ENCODE measurements around the gene PMM1. TPM values are rescaled to one million over a fixed set of nuclear protein-coding genes. Genes with fewer than 3 reads are reported as not detected.

The PMM1 gene
- polyA plus RNA-seq, 1 donor (not counting 4 experiments of a cell fraction or from before 2014, with no cell fraction given) = 39.6 TPM

DNA sequence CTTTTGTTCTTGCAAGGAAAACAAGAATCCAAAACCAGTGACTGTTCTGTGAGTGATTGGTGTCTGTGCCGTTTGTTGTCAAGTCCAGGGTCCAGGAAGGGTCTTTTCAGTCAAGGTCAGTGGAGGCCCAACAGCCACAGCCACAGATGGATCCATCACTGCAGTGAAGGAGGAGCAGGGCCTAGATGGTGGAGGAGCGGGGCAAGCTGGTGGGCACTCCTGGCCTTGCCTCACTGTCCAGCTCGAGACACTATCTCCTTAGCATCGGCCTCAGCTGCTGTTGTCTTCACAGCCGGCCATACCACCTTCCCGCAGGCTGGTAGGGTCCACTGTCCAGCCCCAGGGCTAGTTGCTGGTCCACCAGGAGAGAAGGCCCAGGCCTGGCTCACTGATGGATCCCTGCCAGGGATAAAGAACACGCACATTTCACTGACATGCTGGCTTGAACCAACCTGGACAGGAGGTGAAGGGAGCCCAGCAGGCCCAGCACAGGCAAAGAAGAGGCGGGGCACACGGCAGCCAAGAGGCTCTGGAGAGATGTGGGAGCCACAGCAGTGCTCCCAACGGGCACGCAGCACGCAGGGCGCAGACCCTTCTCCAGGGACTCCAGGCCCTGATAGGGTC lies 60.6 kb downstream of the PMM1 start:
- dilution Hi-C loops (cut with MboI; ENCODE audit: extremely low pct_ligation_motif_present, low sequenced_read_pairs) = no loop called here
- Histone ChIP-seq H3K79me2 (ENCODE audit: control insufficient read depth, insufficient read depth, low read length) (peaks cover 24% of the 10 kb centered on the region), H3K4me3 (ENCODE audit: control insufficient read depth in 2 of 3, extremely low read depth in 1 of 3, insufficient read depth in 2 of 3, low read depth in 1 of 3, low read length in 3 of 3) (no peak overlapping the region), H3K36me3 (ENCODE audit: control insufficient read depth in 2 of 2, extremely low read depth in 1 of 2, insufficient read depth in 2 of 2, low read length in 2 of 2) (peaks cover 62 to 66% of the 10 kb centered on the region in 2 experiments), H3K9ac (ENCODE audit: control insufficient read depth, extremely low read depth, insufficient read depth, low read length) (no peak overlapping the region), H3K9me1 (ENCODE audit: control insufficient read depth, extremely low read depth, insufficient read depth, low read length) (peaks cover 3% of the 10 kb centered on the region), H3K27me3 (ENCODE audit: control insufficient read depth, extremely low read depth, insufficient read depth, low read length) (no peaks in the 10 kb centered on the region), H3K27ac (ENCODE audit: control insufficient read depth, insufficient read depth, low read length) (no peak overlapping the region), H3K4me2 (ENCODE audit: control insufficient read depth, extremely low read depth, insufficient read depth, low read depth, low read length) (no peak overlapping the region), H3K4me1 (ENCODE audit: control insufficient read depth, extremely low read depth, insufficient read depth, low read length) (no peaks in the 10 kb centered on the region), H3K9me3 (ENCODE audit: control insufficient read depth, low read depth, low read length) (no peaks in the 10 kb centered on the region), H4K20me1 (ENCODE audit: control insufficient read depth, extremely low read depth, insufficient read depth, low read length) (peaks cover 2% of the 10 kb centered on the region), H2AFZ (ENCODE audit: control insufficient read depth, low read length) (no peak overlapping the region)
- DNase-seq (ENCODE audit: low read depth, low spot score) (no peak), FAIRE-seq (no peak)
- TF ChIP-seq EZH2 (IDR thresholded peaks at IDR 0.05; ENCODE audit: low read length) = no peak
- TF ChIP-seq, protein P1, sequence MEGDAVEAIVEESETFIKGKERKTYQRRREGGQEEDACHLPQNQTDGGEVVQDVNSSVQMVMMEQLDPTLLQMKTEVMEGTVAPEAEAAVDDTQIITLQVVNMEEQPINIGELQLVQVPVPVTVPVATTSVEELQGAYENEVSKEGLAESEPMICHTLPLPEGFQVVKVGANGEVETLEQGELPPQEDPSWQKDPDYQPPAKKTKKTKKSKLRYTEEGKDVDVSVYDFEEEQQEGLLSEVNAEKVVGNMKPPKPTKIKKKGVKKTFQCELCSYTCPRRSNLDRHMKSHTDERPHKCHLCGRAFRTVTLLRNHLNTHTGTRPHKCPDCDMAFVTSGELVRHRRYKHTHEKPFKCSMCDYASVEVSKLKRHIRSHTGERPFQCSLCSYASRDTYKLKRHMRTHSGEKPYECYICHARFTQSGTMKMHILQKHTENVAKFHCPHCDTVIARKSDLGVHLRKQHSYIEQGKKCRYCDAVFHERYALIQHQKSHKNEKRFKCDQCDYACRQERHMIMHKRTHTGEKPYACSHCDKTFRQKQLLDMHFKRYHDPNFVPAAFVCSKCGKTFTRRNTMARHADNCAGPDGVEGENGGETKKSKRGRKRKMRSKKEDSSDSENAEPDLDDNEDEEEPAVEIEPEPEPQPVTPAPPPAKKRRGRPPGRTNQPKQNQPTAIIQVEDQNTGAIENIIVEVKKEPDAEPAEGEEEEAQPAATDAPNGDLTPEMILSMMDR (optimal IDR thresholded peaks at IDR 0.05 in 1 of 3, IDR thresholded peaks at IDR 0.05 in 1 of 3, conservative IDR thresholded peaks at IDR 0.05 in 1 of 3; ENCODE audit: extremely low read depth in 1 of 3, insufficient read depth in 2 of 3, low read length in 3 of 3) = no peak

DNA sequence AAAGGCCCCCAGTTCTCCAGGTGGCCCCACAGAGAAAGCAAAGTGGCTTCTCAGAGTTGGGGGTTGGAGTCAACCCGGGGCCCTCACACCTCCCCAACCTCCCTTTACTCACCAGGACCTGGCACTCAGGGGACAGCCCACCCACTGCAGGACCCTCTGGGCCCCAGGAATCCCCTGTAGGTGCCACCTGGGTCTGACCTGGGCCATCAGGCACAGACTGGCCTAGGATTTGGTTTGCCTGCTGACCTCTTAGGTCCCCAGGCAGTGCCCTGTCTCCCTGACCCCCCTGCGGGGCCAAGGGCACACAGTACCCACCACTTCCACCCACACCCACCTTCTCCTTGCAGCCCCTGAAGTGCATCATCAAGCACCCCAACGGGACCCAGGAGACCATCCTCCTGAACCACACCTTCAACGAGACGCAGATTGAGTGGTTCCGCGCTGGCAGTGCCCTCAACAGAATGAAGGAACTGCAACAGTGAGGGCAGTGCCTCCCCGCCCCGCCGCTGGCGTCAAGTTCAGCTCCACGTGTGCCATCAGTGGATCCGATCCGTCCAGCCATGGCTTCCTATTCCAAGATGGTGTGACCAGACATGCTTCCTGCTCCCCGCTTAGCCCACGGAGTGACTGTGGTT lies 61.4 kb downstream of the PMM1 start:
- DNase-seq (ENCODE audit: low read depth, low spot score) (no peak), FAIRE-seq (no peak)
- H3K4me3 ChIP-seq (ENCODE audit: control insufficient read depth in 2 of 3, extremely low read depth in 1 of 3, insufficient read depth in 2 of 3, low read depth in 1 of 3, low read length in 3 of 3) = no peak overlapping the region
- peaks cover 54 to 70% of the 10 kb centered on the region in 2 experiments for H3K36me3 ChIP-seq (ENCODE audit: control insufficient read depth in 2 of 2, extremely low read depth in 1 of 2, insufficient read depth in 2 of 2, low read length in 2 of 2)
- peaks cover 21% of the 10 kb centered on the region for H3K79me2 ChIP-seq (ENCODE audit: control insufficient read depth, insufficient read depth, low read length)
- no peak overlapping the region for H3K27ac ChIP-seq (ENCODE audit: control insufficient read depth, insufficient read depth, low read length)
- no peaks in the 10 kb centered on the region for H3K27me3 ChIP-seq (ENCODE audit: control insufficient read depth, extremely low read depth, insufficient read depth, low read length)
- dilution Hi-C loops (cut with MboI; ENCODE audit: extremely low pct_ligation_motif_present, low sequenced_read_pairs) = no loop called here
- H3K9ac ChIP-seq (ENCODE audit: control insufficient read depth, extremely low read depth, insufficient read depth, low read length) = no peak overlapping the region
- H3K9me1 ChIP-seq (ENCODE audit: control insufficient read depth, extremely low read depth, insufficient read depth, low read length) = peaks cover 3% of the 10 kb centered on the region
- H2AFZ ChIP-seq (ENCODE audit: control insufficient read depth, low read length) = no peak overlapping the region
- H3K9me3 ChIP-seq (ENCODE audit: control insufficient read depth, low read depth, low read length) = no peaks in the 10 kb centered on the region
- no peak for TF ChIP-seq EZH2 (IDR thresholded peaks at IDR 0.05; ENCODE audit: low read length)
- TF ChIP-seq, protein P1 (optimal IDR thresholded peaks at IDR 0.05 in 1 of 3, IDR thresholded peaks at IDR 0.05 in 1 of 3, conservative IDR thresholded peaks at IDR 0.05 in 1 of 3; ENCODE audit: extremely low read depth in 1 of 3, insufficient read depth in 2 of 3, low read length in 3 of 3) = no peak
- H3K4me1 ChIP-seq (ENCODE audit: control insufficient read depth, extremely low read depth, insufficient read depth, low read length) = no peaks in the 10 kb centered on the region
- H3K4me2 ChIP-seq (ENCODE audit: control insufficient read depth, extremely low read depth, insufficient read depth, low read depth, low read length) = no peak overlapping the region
- H4K20me1 ChIP-seq (ENCODE audit: control insufficient read depth, extremely low read depth, insufficient read depth, low read length) = peaks cover 2% of the 10 kb centered on the region

Other genes starting within 250 kb of the PMM1 start
- 8.6 to 12.4 TPM (median 12.0 TPM) in 3 replicates for gene TEF, start 207.9 kb downstream of the PMM1 start, polyA plus RNA-seq
- 14.5 to 19.2 TPM (median 14.6 TPM) in 3 replicates for gene TOB2, start 143.0 kb downstream of the PMM1 start, polyA plus RNA-seq
- gene PHF5A, start 121.1 kb downstream of the PMM1 start, polyA plus RNA-seq = 51.9 to 77.7 TPM (median 73.0 TPM) in 3 replicates
- gene ACO2, start 120.7 kb downstream of the PMM1 start, polyA plus RNA-seq = 20.7 to 57.9 TPM (median 37.2 TPM) in 3 replicates
- gene POLR3H, start 45.4 kb downstream of the PMM1 start, polyA plus RNA-seq = 41.4 to 63.0 TPM (median 44.7 TPM) in 3 replicates
- gene CSDC2, start 28.8 kb downstream of the PMM1 start, polyA plus RNA-seq = not detected in 3 replicates
- gene DESI1, start 31.2 kb upstream of the PMM1 start, polyA plus RNA-seq = 32.8 to 43.1 TPM (median 39.6 TPM) in 3 replicates
- gene XRCC6, start 31.5 kb upstream of the PMM1 start, polyA plus RNA-seq = 162 to 247 TPM (median 244 TPM) in 3 replicates
- 230 to 277 TPM (median 251 TPM) in 3 replicates for gene SNU13, start 99.0 kb upstream of the PMM1 start, polyA plus RNA-seq
- 0.10 TPM in 1 of 3 replicates, not detected in the others for gene MEI1, start 109.7 kb upstream of the PMM1 start, polyA plus RNA-seq
- 3.5 to 6.3 TPM (median 4.1 TPM) in 3 replicates for gene CCDC134, start 210.8 kb upstream of the PMM1 start, polyA plus RNA-seq
- 57.5 to 68.4 TPM (median 58.4 TPM) in 3 replicates for gene SREBF2, start 243.3 kb upstream of the PMM1 start, polyA plus RNA-seq